Activated CD8-positive, alpha-beta memory T cell treated with anti-CD3 and anti-CD28 coated beads, Interleukin-2, amount 50 U/mL, for 24 hours (primary cell): ENCODE results near the gene STIM2.

Experiments used
- DNase-seq: peaks from one replicate; pipeline ENCODE4 v3.0.0-alpha.2; 2020; ENCODE audit errors: extremely low read depth

STIM2 gene

GRCh38 chr4:26900765-26901164 lies 40.1 kb downstream of the STIM2 start:
- no peak for DNase-seq

- no peak for DNase-seq
Observed at GRCh38 chr4:26905172-26905571, 44.5 kb downstream of the STIM2 start.

GRCh38 chr4:26907731-26908599 lies 47.3 kb downstream of the STIM2 start:
- no peak for DNase-seq

- no peak for DNase-seq
Observed at GRCh38 chr4:26909369-26909768, 48.7 kb downstream of the STIM2 start.

- no peak for DNase-seq
Observed at GRCh38 chr4:26911254-26911653, 50.6 kb downstream of the STIM2 start.

- DNase-seq, result no peak
Observed at GRCh38 chr4:26912069-26912468, 51.4 kb downstream of the STIM2 start.

GRCh38 chr4:26912810-26913209 lies 52.2 kb downstream of the STIM2 start:
- no peak for DNase-seq

GRCh38 chr4:26916195-26916594 lies 55.6 kb downstream of the STIM2 start:
- DNase-seq, result no peak

GRCh38 chr4:26930964-26931363 lies 70.3 kb downstream of the STIM2 start:
- DNase-seq, result no peak

- no peak for DNase-seq
Observed at GRCh38 chr4:26931451-26931850, 70.8 kb downstream of the STIM2 start.

GRCh38 chr4:26931966-26932365 lies 71.3 kb downstream of the STIM2 start:
- DNase-seq, result no peak

GRCh38 chr4:26935397-26935796 lies 74.8 kb downstream of the STIM2 start:
- no peak for DNase-seq

- no peak for DNase-seq
Observed at GRCh38 chr4:26936284-26937065, 75.8 kb downstream of the STIM2 start.

GRCh38 chr4:26937139-26937538 lies 76.5 kb downstream of the STIM2 start:
- DNase-seq, result no peak

GRCh38 chr4:26937567-26937966 lies 76.9 kb downstream of the STIM2 start:
- DNase-seq, result no peak

- no peak for DNase-seq
Observed at GRCh38 chr4:26938516-26938915, 77.9 kb downstream of the STIM2 start.

- DNase-seq, result no peak
Observed at GRCh38 chr4:26941951-26942350, 81.3 kb downstream of the STIM2 start.

- DNase-seq, result no peak
Observed at GRCh38 chr4:26942871-26943270, 82.2 kb downstream of the STIM2 start.

GRCh38 chr4:26943391-26943790 lies 82.8 kb downstream of the STIM2 start:
- no peak for DNase-seq

GRCh38 chr4:26945794-26946193 lies 85.2 kb downstream of the STIM2 start:
- DNase-seq, result no peak

- DNase-seq, result no peak
Observed at GRCh38 chr4:26947318-26947717, 86.7 kb downstream of the STIM2 start.

GRCh38 chr4:26950446-26950845 lies 89.8 kb downstream of the STIM2 start:
- DNase-seq, result no peak

GRCh38 chr4:26952891-26953290 lies 92.2 kb downstream of the STIM2 start:
- DNase-seq, result no peak
